Measurements from ENCODE around the gene SNHG17.
A peak's percentile ranks its signal among the peaks of the same experiment; 100 is the strongest.
"Not testable (repeated sequence)": the region's sequence is repeated elsewhere in the genome, so short reads cannot be mapped to it uniquely, and the experiment has no call there.

Gene SNHG17

GRCh38 chr20:38434770-38435554, at the start of gene SNHG17:
Gene SNHG17 (minus strand): TSS chr20:38435328.
- no peak for FAIRE-seq

- no peak for FAIRE-seq
These were observed 44.5 kb upstream of the SNHG17 start for GRCh38 chr20:38479596-38479995.

DNA sequence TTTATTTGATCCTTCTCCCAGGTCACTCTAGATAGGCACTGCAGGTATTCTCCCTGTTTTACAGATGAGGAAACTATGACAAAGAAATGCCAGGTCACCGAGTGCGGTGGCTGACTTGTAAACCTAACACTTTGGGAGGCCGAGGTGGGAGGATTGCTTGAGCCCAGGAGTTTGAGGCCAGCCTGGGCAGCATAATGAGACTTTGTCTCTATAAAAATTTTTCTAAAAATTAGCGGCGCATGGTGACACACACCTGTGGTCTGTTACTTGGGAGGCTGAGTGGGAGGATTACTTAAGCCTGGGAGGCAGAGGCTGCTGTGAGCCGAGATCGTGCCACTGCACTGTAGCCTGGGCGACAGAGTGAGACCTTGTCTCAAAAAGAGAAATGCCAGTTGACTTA, 42.6 kb upstream of the SNHG17 start:
- no peak for FAIRE-seq

DNA sequence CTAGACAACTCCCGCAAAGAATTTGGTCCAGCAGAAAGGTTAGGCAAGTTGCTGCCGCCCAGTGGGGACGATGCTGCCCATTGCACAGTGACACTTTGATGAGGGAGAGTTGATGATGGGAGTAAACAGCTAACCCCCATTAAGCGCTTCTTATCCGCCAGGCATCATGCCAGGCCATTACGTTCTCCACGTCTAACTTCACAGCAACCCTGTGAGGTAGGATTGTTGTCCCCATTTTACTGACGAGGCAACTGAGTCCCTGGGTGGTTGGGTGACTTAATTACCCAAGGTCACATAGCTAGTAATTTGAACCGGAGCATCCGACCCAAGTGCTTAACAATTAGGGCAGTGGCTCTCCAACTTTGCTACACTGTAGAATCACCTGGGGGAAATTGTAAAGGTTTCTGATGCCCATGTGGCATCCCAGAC, 38.3 kb upstream of the SNHG17 start:
- no peak for FAIRE-seq

GRCh38 chr20:38472513-38473366, 37.6 kb upstream of the SNHG17 start, which contains the start of gene RALGAPB:
Gene RALGAPB (plus strand): TSS chr20:38472843. CDS start chr20:38488433, 15,590 bp downstream.
- FAIRE-seq, result peak; percentile 74

DNA sequence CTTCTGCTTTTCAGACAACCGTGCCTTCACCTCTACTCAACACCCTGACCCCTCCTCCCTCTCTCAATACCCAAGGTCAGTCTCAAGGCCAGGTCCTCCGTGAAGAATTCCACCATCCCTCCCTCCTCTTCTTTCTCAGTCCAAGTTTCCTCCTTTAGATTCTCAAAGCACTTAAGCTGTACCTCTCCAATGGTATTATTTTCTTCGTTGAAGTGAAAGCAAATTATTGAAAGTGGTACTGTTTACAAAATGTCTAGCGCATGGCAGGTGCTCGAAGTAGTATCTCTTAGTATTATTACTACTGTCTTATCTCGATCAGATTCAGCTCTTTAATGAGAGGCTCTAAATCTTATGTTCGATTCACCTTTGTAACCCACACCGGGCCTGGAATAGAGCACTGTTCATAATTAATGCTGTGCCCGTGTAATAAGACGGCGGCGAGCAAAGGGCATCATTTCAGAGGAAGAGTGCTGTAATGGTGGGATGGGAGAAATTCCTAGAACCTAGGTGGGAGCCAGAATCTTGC, 36.9 kb upstream of the SNHG17 start:
- FAIRE-seq, result no peak

DNA sequence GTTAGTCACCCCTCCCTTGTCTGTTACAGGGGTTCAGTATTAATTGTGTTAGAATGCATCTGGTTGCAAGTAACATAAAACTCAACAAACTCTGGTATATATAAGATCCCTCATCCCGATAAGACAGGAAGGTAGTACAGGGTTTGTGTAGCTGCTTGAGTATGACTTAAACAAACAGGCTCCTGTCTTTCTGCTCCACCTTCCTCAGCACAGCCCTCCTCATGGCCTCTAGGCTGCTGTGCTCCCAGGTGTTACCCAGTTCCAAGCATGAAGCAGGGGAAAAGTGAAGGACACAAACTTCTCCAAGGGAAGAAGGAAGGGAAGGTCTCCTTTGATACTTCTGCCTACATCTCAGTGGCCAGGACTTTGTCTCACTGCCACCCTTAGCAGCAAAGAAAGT, 36.1 kb upstream of the SNHG17 start:
- FAIRE-seq, result no peak

DNA sequence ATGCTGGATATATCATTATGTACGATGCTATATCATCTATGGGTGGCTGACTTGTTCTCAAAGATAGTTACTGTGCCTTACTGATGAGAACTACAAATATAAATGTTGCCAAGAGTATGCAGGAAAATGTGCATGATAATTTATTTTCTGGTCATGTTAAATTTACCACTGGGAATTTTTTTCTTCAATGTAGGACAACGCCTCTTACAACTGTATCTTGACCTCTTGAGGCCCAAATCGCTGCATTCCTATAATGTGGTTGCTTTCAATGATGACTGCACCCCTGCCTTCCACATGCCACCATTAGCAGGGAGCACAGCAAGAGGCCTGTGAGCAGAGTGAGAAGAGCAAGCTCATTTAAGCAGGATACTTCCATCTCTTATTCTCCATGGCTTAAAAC, 31.9 kb upstream of the SNHG17 start:
- FAIRE-seq, result no peak

DNA sequence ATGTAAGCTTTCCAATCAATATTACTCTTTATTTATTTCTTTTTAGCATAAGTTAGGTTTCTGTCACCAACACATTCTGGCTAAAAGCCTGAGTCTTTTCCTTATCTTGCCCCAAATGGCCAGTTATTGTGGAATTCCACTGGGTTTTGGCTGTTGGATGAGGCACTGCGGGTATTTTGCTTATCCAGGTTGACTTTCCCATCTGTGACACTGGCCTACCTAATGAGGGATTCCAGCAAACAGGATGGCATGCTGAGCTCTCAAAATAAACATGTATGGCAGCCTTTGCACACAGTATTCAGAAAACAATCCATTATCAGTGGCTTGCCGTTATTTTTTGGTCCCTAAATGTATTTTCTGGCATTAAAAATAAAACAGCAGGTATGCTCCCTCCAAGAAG, 31.0 kb upstream of the SNHG17 start:
- no peak for FAIRE-seq

- not testable (repeated sequence) for FAIRE-seq
These were observed 26.4 kb upstream of the SNHG17 start for GRCh38 chr20:38461569-38461968.

GRCh38 chr20:38461167-38461566, 26.0 kb upstream of the SNHG17 start:
- FAIRE-seq, result not testable (repeated sequence)

- not testable (repeated sequence) for FAIRE-seq
These were observed 25.5 kb upstream of the SNHG17 start for GRCh38 chr20:38460631-38461030.

- FAIRE-seq, result no peak
These were observed 25.0 kb upstream of the SNHG17 start for GRCh38 chr20:38460040-38460623.

- FAIRE-seq, result no peak
These were observed 23.2 kb upstream of the SNHG17 start for GRCh38 chr20:38458314-38458713.

DNA sequence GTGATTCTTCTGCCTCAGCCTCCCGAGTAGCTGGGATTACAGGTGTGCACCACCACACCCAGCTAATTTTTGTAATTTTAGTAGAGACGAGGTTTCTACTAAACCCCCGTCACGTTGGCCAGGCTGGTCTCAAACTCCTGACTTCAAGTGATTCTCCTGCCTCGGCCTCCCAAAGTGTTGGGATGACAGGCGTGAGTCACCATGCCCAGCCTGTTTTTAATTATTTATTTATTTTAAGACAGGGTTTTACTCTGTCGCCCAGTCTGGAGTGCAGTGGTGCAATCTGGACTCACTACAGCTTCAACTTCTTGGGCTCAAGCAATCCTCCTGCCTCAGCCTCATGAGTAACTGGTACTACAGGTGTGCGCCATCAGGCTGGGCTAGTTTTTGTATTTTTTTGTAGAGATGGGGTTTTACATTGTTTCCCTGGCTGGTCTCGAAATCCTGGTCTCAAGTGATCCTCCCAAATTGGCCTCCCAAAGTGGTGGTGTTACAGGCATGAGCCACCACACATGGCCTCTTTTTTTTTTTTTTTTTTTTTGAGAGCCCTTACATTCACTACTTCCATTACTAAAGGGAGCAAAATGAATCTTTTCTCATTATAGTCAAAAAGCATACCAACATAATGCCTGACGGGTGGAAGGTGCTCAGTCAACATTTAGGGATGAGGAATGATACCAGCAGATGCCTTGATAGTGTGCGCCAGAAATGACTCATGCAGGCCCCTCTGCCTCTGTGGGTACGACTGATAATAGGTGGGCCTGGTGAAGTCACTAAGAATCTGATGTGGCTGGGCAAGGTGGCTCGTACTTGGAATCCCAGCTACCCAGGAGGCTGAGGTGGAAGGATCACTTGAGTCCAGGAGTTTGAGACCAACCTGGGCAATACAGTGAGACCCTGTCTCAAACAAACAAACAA, 19.7 kb upstream of the SNHG17 start:
- no peak for FAIRE-seq

GRCh38 chr20:38453941-38454340, 18.8 kb upstream of the SNHG17 start:
- no peak for FAIRE-seq

- FAIRE-seq, result no peak
These were observed 17.9 kb upstream of the SNHG17 start for GRCh38 chr20:38452880-38453624.

- FAIRE-seq, result no peak
These were observed 15.4 kb upstream of the SNHG17 start for GRCh38 chr20:38450412-38450975.

GRCh38 chr20:38449046-38449445, 13.9 kb upstream of the SNHG17 start:
- no peak for FAIRE-seq

- no peak for FAIRE-seq
These were observed 13.0 kb upstream of the SNHG17 start for GRCh38 chr20:38447931-38448675.
